H1 (cell line): ENCODE results near the gene PLCL2. TPM values are rescaled to one million over a fixed set of nuclear protein-coding genes. Genes with fewer than 3 reads are reported as not detected.

ENCODE experiments used
- CTCF ChIA-PET: fragments of 300-600 bp; sonication (Branson Sonifier 250); formaldehyde crosslinking; loops from one replicate; lab custom pipeline; 2021; ENCODE audit not compliant: partially characterized antibody; lab: Charles Lee
- POLR2A ChIA-PET: fragments of 300-600 bp; sonication (Branson Sonifier 250); formaldehyde crosslinking; loops from one replicate; lab custom pipeline; 2021; ENCODE audit warnings: inconsistent platforms; ENCODE audit not compliant: partially characterized antibody; lab: Charles Lee
- DNase-seq, 2 experiments: peaks; one replicate each; pipeline versions ENCODE4 v3.0.0 to v3.0.0-alpha.2; 2010 to 2022; ENCODE audit warnings: low spot score in 2 of 2, low read depth in 1 of 2, mixed read lengths in 1 of 2
- FAIRE-seq: peaks from 2 replicates; lab custom pipeline; 2011; peaks lifted over from hg19 to GRCh38; lab: Jason Lieb, UNC
- H2AFZ ChIP-seq: 2 replicates; pipeline ENCODE4 v1.8.1; 2012; ENCODE audit warnings: low read length, inconsistent platforms
- H2AK5ac ChIP-seq: 2 replicates; pipeline ENCODE4 v1.6.1; 2013; ENCODE audit warnings: low read depth, low read length
- H2BK120ac ChIP-seq: replicated peaks from 2 replicates; pipeline ENCODE3; 2013; ENCODE audit warnings: low read depth, low read length, inconsistent platforms
- H2BK12ac ChIP-seq: 2 replicates; pipeline ENCODE4 v1.6.1; 2013; ENCODE audit warnings: low read depth, low read length
- H2BK15ac ChIP-seq: 2 replicates; pipeline ENCODE4 v1.6.1; 2013; ENCODE audit warnings: low read length
- H2BK20ac ChIP-seq: 2 replicates; pipeline ENCODE4 v1.6.1; 2013; ENCODE audit warnings: low read length
- H2BK5ac ChIP-seq: 2 replicates; pipeline ENCODE4 v1.6.1; 2013; ENCODE audit warnings: low read depth, low read length
- H3K14ac ChIP-seq: 2 replicates; pipeline ENCODE4 v1.6.1; 2013; ENCODE audit warnings: inconsistent platforms; ENCODE audit not compliant: insufficient read length
- H3K18ac ChIP-seq: 2 replicates; pipeline ENCODE4 v1.6.1; 2013; ENCODE audit warnings: low read length; ENCODE audit errors: extremely low read depth
- H3K23ac ChIP-seq: 2 replicates; pipeline ENCODE4 v1.6.1; 2013; ENCODE audit warnings: inconsistent platforms; ENCODE audit not compliant: insufficient read length
- H3K23me2 ChIP-seq: 2 replicates; pipeline ENCODE4 v1.6.1; 2013; ENCODE audit warnings: low read depth, low read length
- H3K27ac ChIP-seq: 2 replicates; pipeline ENCODE4 v1.6.1; 2011; ENCODE audit warnings: low read depth, low read length, inconsistent platforms
- H3K27me3 ChIP-seq, 4 experiments: replicated peaks in 1 of 4; 1 replicate in 1 of 4; 2 replicates in 3 of 4; pipeline versions ENCODE4 v1.6.1 to v1.8.1; 2011 to 2013; ENCODE audit warnings: low read length in 3 of 4, mild to moderate bottlenecking in 3 of 4, inconsistent platforms in 2 of 4, mixed read lengths in 2 of 4, moderate library complexity in 1 of 4; ENCODE audit not compliant: control insufficient read depth in 3 of 4, insufficient read depth in 3 of 4; ENCODE audit errors: extremely low read depth in 1 of 4
- H3K36me3 ChIP-seq, 4 experiments: 2 replicates each; pipeline versions ENCODE4 v1.6.1 to v1.8.1; 2011 to 2013; ENCODE audit warnings: mild to moderate bottlenecking in 4 of 4, low read length in 3 of 4, moderate library complexity in 2 of 4, control low read depth in 1 of 4, inconsistent platforms in 1 of 4; ENCODE audit not compliant: insufficient read depth in 4 of 4, control insufficient read depth in 2 of 4
- H3K4ac ChIP-seq: replicated peaks from 2 replicates; pipeline ENCODE3; 2013; ENCODE audit warnings: low read length, low read depth, mixed read lengths, inconsistent platforms; ENCODE audit not compliant: insufficient read length
- H3K4me1 ChIP-seq, 4 experiments: replicated peaks in 1 of 4; 1 replicate in 1 of 4; 2 replicates in 3 of 4; pipeline versions ENCODE4 v1.6.1 to v1.8.1; 2011 to 2013; ENCODE audit warnings: low read length in 3 of 4, inconsistent platforms in 2 of 4, mixed read lengths in 1 of 4; ENCODE audit not compliant: insufficient read depth in 4 of 4, control insufficient read depth in 3 of 4
- H3K4me2 ChIP-seq, 2 experiments: 2 replicates each; pipeline versions ENCODE4 v1.6.1 to v1.8.1; 2011 to 2013; ENCODE audit warnings: low read depth in 2 of 2, low read length in 2 of 2, control low read depth in 1 of 2, inconsistent platforms in 1 of 2, mild to moderate bottlenecking in 1 of 2; ENCODE audit not compliant: insufficient read depth in 1 of 2
- H3K4me3 ChIP-seq, 4 experiments: fragments of 200-600, 300-600 bp in 1 of 4; sonication (generic), shearing (Covaris generic), sonication (Bioruptor Twin) in 1 of 4; 2 replicates each; pipeline versions ENCODE4 v1.5.1 to v1.8.1; 2011 to 2016; ENCODE audit warnings: low read length in 4 of 4, low read depth in 3 of 4, control low read depth in 2 of 4, inconsistent platforms in 2 of 4, mild to moderate bottlenecking in 2 of 4, mixed read lengths in 1 of 4, moderate library complexity in 1 of 4; ENCODE audit not compliant: insufficient read depth in 2 of 4; ENCODE audit errors: extremely low read depth in 1 of 4
- H3K56ac ChIP-seq: replicated peaks from 2 replicates; pipeline ENCODE3; 2013; ENCODE audit warnings: low read depth, mild to moderate bottlenecking, mixed read lengths, low read length, inconsistent platforms; ENCODE audit not compliant: insufficient read length
- H3K79me1 ChIP-seq: 2 replicates; pipeline ENCODE4 v1.6.1; 2013; ENCODE audit warnings: low read depth, low read length, control low read depth
- H3K79me2 ChIP-seq, 2 experiments: 2 replicates each; pipeline versions ENCODE4 v1.6.1 to v1.8.1; 2012 to 2013; ENCODE audit warnings: low read length in 2 of 2, mild to moderate bottlenecking in 2 of 2, inconsistent platforms in 1 of 2; ENCODE audit not compliant: insufficient read depth in 2 of 2, control insufficient read depth in 1 of 2
- H3K9ac ChIP-seq, 4 experiments: replicated peaks in 1 of 4; 1 replicate in 1 of 4; 2 replicates in 3 of 4; pipeline versions ENCODE4 v1.6.1 to v1.8.1; 2011 to 2013; ENCODE audit warnings: low read depth in 3 of 4, low read length in 3 of 4, control low read depth in 2 of 4, mild to moderate bottlenecking in 2 of 4, moderate library complexity in 2 of 4, inconsistent platforms in 1 of 4; ENCODE audit errors: extremely low read depth in 1 of 4
- H3K9me3 ChIP-seq, 2 experiments: 2 replicates each; pipeline versions ENCODE4 v1.6.1 to v1.8.1; 2012 to 2013; ENCODE audit warnings: mild to moderate bottlenecking in 2 of 2, moderate library complexity in 2 of 2, control low read depth in 1 of 2, inconsistent platforms in 1 of 2, low read depth in 1 of 2, low read length in 1 of 2, mixed read lengths in 1 of 2; ENCODE audit not compliant: insufficient read depth in 2 of 2
- H4K20me1 ChIP-seq, 2 experiments: replicated peaks in 1 of 2; 2 replicates each; pipeline versions ENCODE3 to v1.8.1; 2011 to 2013; ENCODE audit warnings: inconsistent platforms in 2 of 2, low read length in 2 of 2, mild to moderate bottlenecking in 1 of 2; ENCODE audit not compliant: insufficient read depth in 2 of 2, control insufficient read depth in 1 of 2
- H4K5ac ChIP-seq: 2 replicates; pipeline ENCODE4 v1.6.1; 2013; ENCODE audit warnings: low read length, low read depth, mixed read lengths, inconsistent platforms; ENCODE audit not compliant: insufficient read length
- H4K8ac ChIP-seq: 2 replicates; pipeline ENCODE4 v1.8.0; 2013; ENCODE audit warnings: mild to moderate bottlenecking, moderate library complexity, low read length, inconsistent platforms; ENCODE audit not compliant: insufficient read depth; ENCODE audit errors: extremely low read depth
- H4K91ac ChIP-seq: replicated peaks from 2 replicates; pipeline ENCODE3; 2013; ENCODE audit warnings: low read length, mixed read lengths, inconsistent platforms; ENCODE audit not compliant: insufficient read length
- TCF12 ChIP-seq: IDR thresholded peaks from 2 replicates; pipeline ENCODE4 v1.6.1; 2011; ENCODE audit warnings: low read depth, mild to moderate bottlenecking, low read length
- WGBS, 2 experiments: shearing (Covaris generic) in 1 of 2; methylation state at CpG; one replicate each; pipeline versions ENCODE4 v1.1.6 to v1.1.7; 2013 to 2015; ENCODE audit warnings: low lambda C conversion rate in 2 of 2, mixed read lengths in 2 of 2, inconsistent platforms in 1 of 2, low coverage in 1 of 2, missing lambda C conversion rate in 1 of 2; ENCODE audit not compliant: insufficient replicate concordance in 2 of 2, insufficient coverage in 1 of 2, insufficient read length in 1 of 2; ENCODE audit errors: extremely low coverage in 1 of 2, missing lambda C conversion rate in 1 of 2; 5-methylcytosine and 5-hydroxymethylcytosine counted together
- polyA plus RNA-seq, 7 experiments: library from polyadenylated mRNA; depleted of rRNA in 3 of 7; stranded (reverse) in 5 of 7; unstranded in 2 of 7; fragments of >200 nt in 5 of 7; fragments of 200-250 nt in 2 of 7; gene quantifications; 1 replicate in 5 of 7; 2 replicates in 1 of 7; 4 replicates in 1 of 7; pipeline versions ENCODE4 v1.2.1 to v1.2.3, GENCODE V29; 2011 to 2013; ENCODE audit warnings: missing spikeins in 2 of 7, mixed read lengths in 2 of 7
- total RNA-seq: library from RNA; stranded (reverse); fragmentation: NEBNext Ultra II Directional; extraction: Animal tissue kit (Norgen Biotek cat#: 25700); gene quantifications from 2 replicates; pipeline ENCODE4 v1.2.1, GENCODE V29; 2021
- TF ChIP-seq, protein P1 (sequence below): IDR thresholded peaks from 2 replicates; pipeline ENCODE4 v1.6.1; 2011; ENCODE audit warnings: low read length, improper control_type of control experiment

PLCL2 gene
- total and polyA plus RNA-seq, 2 of the 8 experiments (the other 6 are each of a cell fraction or from before 2014, with no cell fraction given) = 3.5 to 6.8 TPM

DNA sequence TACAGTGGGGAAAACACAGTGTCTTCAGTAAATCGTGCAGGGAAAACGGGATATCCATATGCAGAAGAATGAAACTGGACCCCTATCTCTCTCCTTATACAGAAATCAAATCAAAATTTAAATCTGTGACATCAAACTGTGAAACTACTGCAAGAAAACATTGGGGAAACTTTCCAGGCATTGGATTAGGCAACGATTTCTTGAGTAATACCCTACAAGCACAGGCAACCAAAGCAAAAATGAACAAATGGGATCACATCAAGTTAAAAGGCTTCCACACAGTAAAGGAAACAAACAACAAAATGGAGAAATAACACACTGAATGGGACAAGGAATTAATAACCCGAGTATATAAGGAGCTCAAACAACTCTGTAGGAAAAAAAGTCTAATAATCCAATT lies 165.3 kb downstream of the PLCL2 start:
- Histone ChIP-seq H3K23me2 (no peaks in the 10 kb centered on the region), H3K56ac (no peak overlapping the region), H4K5ac (no peak overlapping the region), H3K4me1 (peaks cover 0 to 11% (median 6%) of the 10 kb centered on the region in 4 experiments; a peak in 4 of 7 replicates), H3K4me2 (no peak overlapping the region), H3K79me2 (no peaks in the 10 kb centered on the region), H2BK20ac (no peak overlapping the region), H2BK12ac (no peak overlapping the region), H4K20me1 (no peaks in the 10 kb centered on the region), H3K27ac (no peak overlapping the region), H3K4me3 (no peak overlapping the region), H2BK120ac (no peak overlapping the region), H3K9me3 (peaks cover 2 to 5% of the 10 kb centered on the region in 2 experiments; a peak in 1 of 4 replicates), H3K9ac (no peak overlapping the region), H3K4ac (no peak overlapping the region), H3K79me1 (no peaks in the 10 kb centered on the region), H4K91ac (no peak overlapping the region), H3K36me3 (no peaks in the 10 kb centered on the region; a peak in 1 of 8 replicates), H4K8ac (no peak overlapping the region), H2BK15ac (no peak overlapping the region), H2AK5ac (no peak overlapping the region), H3K18ac (no peak overlapping the region), H2AFZ (no peak overlapping the region), H3K23ac (no peak overlapping the region), H2BK5ac (no peak overlapping the region), H3K27me3 (no peaks in the 10 kb centered on the region), H3K14ac (no peak overlapping the region)
- POLR2A ChIA-PET = no interaction called here
- WGBS, 2 experiments = 88% methylated on average over 4 of the region's 4 CpGs; no CpG with 5 or more reads in 1 of the 2 experiments
- FAIRE-seq = no peak
- DNase-seq = no peak
- CTCF ChIA-PET = no interaction called here
- no peak for TF ChIP-seq TCF12
- TF ChIP-seq, protein P1, sequence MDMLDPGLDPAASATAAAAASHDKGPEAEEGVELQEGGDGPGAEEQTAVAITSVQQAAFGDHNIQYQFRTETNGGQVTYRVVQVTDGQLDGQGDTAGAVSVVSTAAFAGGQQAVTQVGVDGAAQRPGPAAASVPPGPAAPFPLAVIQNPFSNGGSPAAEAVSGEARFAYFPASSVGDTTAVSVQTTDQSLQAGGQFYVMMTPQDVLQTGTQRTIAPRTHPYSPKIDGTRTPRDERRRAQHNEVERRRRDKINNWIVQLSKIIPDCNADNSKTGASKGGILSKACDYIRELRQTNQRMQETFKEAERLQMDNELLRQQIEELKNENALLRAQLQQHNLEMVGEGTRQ = no peak
